H9 (cell line): ENCODE measurements around the gene CDH5. TPM values are rescaled to one million over a fixed set of nuclear protein-coding genes. Genes with fewer than 3 reads are reported as not detected.
A peak's percentile ranks its signal among the peaks of the same experiment; 100 is the strongest.

ENCODE experiments used
- DNase-seq: peaks from one replicate; pipeline ENCODE4 v3.0.0-alpha.2; 2017
- H2AFZ ChIP-seq: one replicate; pipeline ENCODE4 v1.6.1; 2013; ENCODE audit warnings: mild to moderate bottlenecking, low read length, control low read depth, moderate library complexity
- H2AK5ac ChIP-seq: 2 replicates; pipeline ENCODE4 v1.6.1; 2013; ENCODE audit warnings: low read length, control low read depth, mixed read lengths; ENCODE audit not compliant: insufficient read length
- H2BK120ac ChIP-seq: one replicate; pipeline ENCODE4 v1.6.1; 2013; ENCODE audit warnings: low read depth, mild to moderate bottlenecking, low read length, control low read depth, inconsistent platforms; ENCODE audit not compliant: poor library complexity, severe bottlenecking
- H2BK12ac ChIP-seq: 2 replicates; pipeline ENCODE4 v1.6.1; 2013; ENCODE audit warnings: low read length, control low read depth, mixed read lengths, low read depth; ENCODE audit not compliant: insufficient read length
- H2BK15ac ChIP-seq: 2 replicates; pipeline ENCODE4 v1.6.1; 2013; ENCODE audit warnings: low read depth, low read length, control low read depth
- H2BK20ac ChIP-seq: one replicate; pipeline ENCODE4 v1.6.1; 2013; ENCODE audit warnings: low read depth, mild to moderate bottlenecking, low read length, control low read depth, inconsistent platforms; ENCODE audit not compliant: poor library complexity, severe bottlenecking
- H2BK5ac ChIP-seq: 2 replicates; pipeline ENCODE4 v1.6.1; 2013; ENCODE audit warnings: low read length, control low read depth, mixed read lengths; ENCODE audit not compliant: insufficient read length
- H3K14ac ChIP-seq: 2 replicates; pipeline ENCODE4 v1.6.1; 2013; ENCODE audit warnings: low read length, control low read depth; ENCODE audit not compliant: insufficient read depth
- H3K18ac ChIP-seq: 2 replicates; pipeline ENCODE4 v1.6.1; 2013; ENCODE audit warnings: low read depth, mild to moderate bottlenecking, mixed read lengths, low read length, control low read depth; ENCODE audit not compliant: insufficient read length
- H3K23ac ChIP-seq: 2 replicates; pipeline ENCODE4 v1.6.1; 2013; ENCODE audit warnings: low read length, control low read depth, mixed read lengths, low read depth; ENCODE audit not compliant: insufficient read length
- H3K23me2 ChIP-seq: 2 replicates; pipeline ENCODE4 v1.6.1; 2013; ENCODE audit warnings: low read depth, mild to moderate bottlenecking, mixed read lengths, low read length, control low read depth; ENCODE audit not compliant: insufficient read length, poor library complexity, severe bottlenecking
- H3K27ac ChIP-seq: 2 replicates; pipeline ENCODE4 v1.5.1; 2013; ENCODE audit warnings: low read length, control low read depth, mixed read lengths, low read depth; ENCODE audit not compliant: insufficient read length
- H3K27me3 ChIP-seq: 2 replicates; pipeline ENCODE4 v1.6.1; 2013; ENCODE audit warnings: low read length, control low read depth, inconsistent platforms; ENCODE audit not compliant: insufficient read depth
- H3K4ac ChIP-seq: 2 replicates; pipeline ENCODE4 v1.6.1; 2013; ENCODE audit warnings: low read depth, mild to moderate bottlenecking, control low read depth, inconsistent platforms, low read length, moderate library complexity
- H3K4me1 ChIP-seq: 2 replicates; pipeline ENCODE4 v1.6.1; 2013; ENCODE audit warnings: low read length, control low read depth, inconsistent platforms; ENCODE audit not compliant: insufficient read depth
- H3K4me2 ChIP-seq: 2 replicates; pipeline ENCODE4 v1.6.1; 2013; ENCODE audit warnings: low read length, control low read depth, mixed read lengths; ENCODE audit not compliant: insufficient read length, insufficient read depth
- H3K56ac ChIP-seq: 2 replicates; pipeline ENCODE4 v1.6.1; 2013; ENCODE audit warnings: low read depth, mild to moderate bottlenecking, mixed read lengths, low read length, control low read depth; ENCODE audit not compliant: insufficient read length
- H3K79me1 ChIP-seq: 2 replicates; pipeline ENCODE4 v1.6.1; 2013; ENCODE audit warnings: low read depth, mild to moderate bottlenecking, moderate library complexity, low read length, control low read depth, inconsistent platforms; ENCODE audit not compliant: insufficient read depth, poor library complexity, severe bottlenecking
- H3K79me2 ChIP-seq: 2 replicates; pipeline ENCODE4 v1.6.1; 2013; ENCODE audit warnings: low read length, control low read depth, inconsistent platforms; ENCODE audit not compliant: insufficient read depth
- H3K9ac ChIP-seq: 2 replicates; pipeline ENCODE4 v1.6.1; 2013; ENCODE audit warnings: low read length, control low read depth, mixed read lengths; ENCODE audit not compliant: insufficient read length; ENCODE audit errors: extremely low read depth
- H3K9me3 ChIP-seq: one replicate; pipeline ENCODE4 v1.6.1; 2013; ENCODE audit warnings: low read depth, low read length, inconsistent platforms; ENCODE audit not compliant: control insufficient read depth
- H3T11ph ChIP-seq: one replicate; pipeline ENCODE4 v1.6.1; 2013; ENCODE audit warnings: mild to moderate bottlenecking, low read length, control low read depth, inconsistent platforms
- H4K20me1 ChIP-seq: one replicate; pipeline ENCODE4 v1.6.1; 2013; ENCODE audit not compliant: control insufficient read depth, insufficient read length, insufficient read depth
- H4K5ac ChIP-seq: 2 replicates; pipeline ENCODE4 v1.6.1; 2013; ENCODE audit warnings: low read depth, mild to moderate bottlenecking, mixed read lengths, low read length, control low read depth; ENCODE audit not compliant: insufficient read length
- H4K8ac ChIP-seq: replicated peaks from 2 replicates; pipeline ENCODE4 v1.6.1; 2013; ENCODE audit warnings: low read length, control low read depth, mixed read lengths, low read depth; ENCODE audit not compliant: insufficient read length
- H4K91ac ChIP-seq: 2 replicates; pipeline ENCODE4 v1.6.1; 2013; ENCODE audit warnings: low read depth, mild to moderate bottlenecking, moderate library complexity, mixed read lengths, low read length, control low read depth; ENCODE audit not compliant: insufficient read length
- H3K27ac Mint-ChIP-seq, 3 experiments: 2 replicates in 2 of 3; 3 replicates in 1 of 3; pipeline ENCODE4 v1.8.0; 2020 to 2021; ENCODE audit warnings: mixed read lengths in 3 of 3, mild to moderate bottlenecking in 1 of 3, moderate library complexity in 1 of 3
- H3K27me3 Mint-ChIP-seq: 2 replicates; pipeline ENCODE4 v1.8.0; 2021; ENCODE audit warnings: low read depth, mild to moderate bottlenecking, moderate library complexity, mixed read lengths
- H3K36me3 Mint-ChIP-seq, 3 experiments: 2 replicates in 2 of 3; 3 replicates in 1 of 3; pipeline ENCODE4 v1.8.0; 2020 to 2021; ENCODE audit warnings: low read depth in 3 of 3, mixed read lengths in 3 of 3; ENCODE audit not compliant: insufficient read depth in 1 of 3
- H3K4me1 Mint-ChIP-seq, 2 experiments: 2 replicates each; pipeline ENCODE4 v1.8.0; 2020; ENCODE audit warnings: mixed read lengths in 2 of 2
- H3K4me3 Mint-ChIP-seq, 2 experiments: 2 replicates in 1 of 2; 3 replicates in 1 of 2; pipeline ENCODE4 v1.8.0; 2020 to 2021; ENCODE audit warnings: mild to moderate bottlenecking in 2 of 2, mixed read lengths in 2 of 2, moderate library complexity in 1 of 2
- H3K9me3 Mint-ChIP-seq, 2 experiments: 2 replicates in 1 of 2; 3 replicates in 1 of 2; pipeline ENCODE4 v1.8.0; 2020; ENCODE audit warnings: mild to moderate bottlenecking in 2 of 2, mixed read lengths in 2 of 2, moderate library complexity in 1 of 2
- CTCF ChIP-seq: fragments of 200-600 bp; sonication (generic); conservative IDR thresholded peaks from 3 replicates; pipeline ENCODE4 v1.8.0; 2021; ENCODE audit warnings: antibody characterized with exemption, mild to moderate bottlenecking
- WGBS: extraction: QIAGEN DNeasy Blood & Tissue Kit; methylation state at CpG from one replicate; pipeline ENCODE4 v1.1.7; 2013; ENCODE audit warnings: missing lambda C conversion rate, low lambda C conversion rate, mixed read lengths; ENCODE audit not compliant: insufficient read length; ENCODE audit errors: extremely low coverage; 5-methylcytosine and 5-hydroxymethylcytosine counted together
- total RNA-seq: library from RNA; stranded (reverse); gene quantifications from 2 replicates; pipeline ENCODE4 v1.2.1, GENCODE V29; 2021

The CDH5 gene
- total RNA-seq, 1 experiment from 2014 or later, result 0.20 TPM

- H3K27ac ChIP-seq, result no peak overlapping the region
- peaks cover 18% of the 10 kb centered on the region for H3K27me3 Mint-ChIP-seq
Observed at GRCh38 chr16:66364959-66365306, 1.6 kb upstream of the CDH5 start.

More at GRCh38 chr16:66364959-66365306, 1.6 kb upstream of the CDH5 start:
- Histone ChIP-seq H4K91ac (no peak overlapping the region), H2BK12ac (no peak overlapping the region), H3K18ac (no peak overlapping the region), H3K4me1 (peaks cover 4% of the 10 kb centered on the region; the same call in 1 of the 2 replicates), H2BK5ac (no peak overlapping the region), H3K4me2 (no peak overlapping the region), H3K4ac (no peak overlapping the region), H3K14ac (no peak overlapping the region; the same call in 1 of the 2 replicates), H3K27me3 (no peaks in the 10 kb centered on the region), H3T11ph (no peak overlapping the region), H3K56ac (no peak overlapping the region), H2BK20ac (no peak overlapping the region), H3K23ac (no peak overlapping the region), H2AK5ac (no peak overlapping the region), H3K79me2 (no peaks in the 10 kb centered on the region), H3K9ac (no peak overlapping the region), H4K8ac (no peak overlapping the region), H2AFZ (no peak overlapping the region), H2BK15ac (no peak overlapping the region), H4K20me1 (no peaks in the 10 kb centered on the region), H4K5ac (no peak overlapping the region), H3K23me2 (no peaks in the 10 kb centered on the region), H2BK120ac (no peak overlapping the region), H3K9me3 (no peaks in the 10 kb centered on the region), H3K79me1 (no peaks in the 10 kb centered on the region)
- Mint-ChIP-seq H3K36me3 (no peaks in the 10 kb centered on the region), H3K27ac (peak overlapping the region in 1 of 3 experiments; percentile 9; a peak in 2 of 7 replicates), H3K9me3 (no peaks in the 10 kb centered on the region), H3K4me3 (no peak overlapping the region), H3K4me1 (peaks cover 42 to 53% of the 10 kb centered on the region in 2 experiments)
- DNase-seq, result no peak
- no CpG with 5 or more reads among the region's 2 CpGs for WGBS
- no peak for TF ChIP-seq CTCF
